KMS-11 (cell line): Measurements from ENCODE around the gene OR2F2.

Source experiments
- H2AFZ ChIP-seq: fragments of 200-600 bp; sonication (generic); 2 replicates; pipeline ENCODE4 v1.6.1; 2016; ENCODE audit warnings: antibody characterized with exemption, mixed run types, low read depth
- H3K27ac ChIP-seq: fragments of 200-600 bp; sonication (generic); 2 replicates; pipeline ENCODE4 v1.6.1; 2016; ENCODE audit warnings: mild to moderate bottlenecking, mixed run types
- H3K27me3 ChIP-seq: fragments of 200-600 bp; sonication (generic); 2 replicates; pipeline ENCODE4 v1.6.1; 2017; ENCODE audit warnings: mild to moderate bottlenecking, low read depth, mixed run types, moderate library complexity; ENCODE audit not compliant: insufficient read depth
- H3K36me3 ChIP-seq: fragments of 200-600 bp; sonication (generic); 2 replicates; pipeline ENCODE4 v1.6.1; 2017; ENCODE audit warnings: mild to moderate bottlenecking, mixed run types; ENCODE audit not compliant: insufficient read depth
- H3K4me1 ChIP-seq: fragments of 200-600 bp; sonication (generic); 2 replicates; pipeline ENCODE4 v1.6.1; 2016; ENCODE audit warnings: mild to moderate bottlenecking, low read depth, mixed run types; ENCODE audit not compliant: poor library complexity, severe bottlenecking
- H3K4me2 ChIP-seq: fragments of 200-600 bp; sonication (generic); 2 replicates; pipeline ENCODE4 v1.7.0; 2016; ENCODE audit warnings: mild to moderate bottlenecking, mixed run types
- H3K4me3 ChIP-seq: fragments of 200-600 bp; sonication (generic); IDR thresholded peaks from 2 replicates; pipeline ENCODE4 v1.6.1; 2017; ENCODE audit warnings: low read depth, low read length, mixed read lengths; ENCODE audit not compliant: insufficient read depth
- H3K79me2 ChIP-seq: fragments of 200-600 bp; sonication (generic); 2 replicates; pipeline ENCODE4 v1.6.1; 2016; ENCODE audit warnings: low read depth, mixed run types; ENCODE audit not compliant: insufficient read depth
- H3K9ac ChIP-seq: fragments of 200-600 bp; sonication (generic); 2 replicates; pipeline ENCODE4 v1.6.1; 2016; ENCODE audit warnings: mild to moderate bottlenecking, mixed run types
- H4K20me1 ChIP-seq: fragments of 200-600 bp; sonication (generic); 2 replicates; pipeline ENCODE4 v1.6.1; 2016; ENCODE audit warnings: mild to moderate bottlenecking, mixed run types; ENCODE audit not compliant: insufficient read depth
- TF ChIP-seq, protein P1 (sequence below): fragments of 200-600 bp; sonication (generic); conservative IDR thresholded peaks from 2 replicates; pipeline ENCODE4 v1.6.1; 2017; ENCODE audit warnings: low read depth, mild to moderate bottlenecking, antibody characterized with exemption, low read length, moderate library complexity, mixed read lengths

OR2F2 gene

DNA sequence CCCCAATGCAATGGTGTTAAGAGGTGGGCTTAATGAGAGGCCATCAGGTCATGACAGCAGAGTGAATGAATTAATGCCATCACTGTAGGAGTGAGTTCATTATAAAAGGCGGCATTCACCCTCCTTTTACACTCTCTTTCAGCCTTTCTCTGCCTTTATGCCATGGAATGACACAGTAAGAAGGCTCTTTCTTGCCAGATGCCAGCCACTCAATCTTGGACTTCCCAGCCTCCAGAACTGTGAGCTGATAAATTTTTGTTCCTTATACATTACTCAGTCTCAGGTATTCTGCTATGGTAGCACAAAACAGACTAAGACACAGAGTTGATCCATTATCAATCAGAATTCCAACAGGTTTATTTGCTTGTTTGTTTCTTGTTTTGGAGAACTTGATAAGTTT is 36.2 kb upstream of the OR2F2 start:
- Histone ChIP-seq H3K27ac (no peak overlapping the region), H3K4me3 (no peak overlapping the region), H3K36me3 (no peaks in the 10 kb centered on the region), H4K20me1 (no peaks in the 10 kb centered on the region), H3K79me2 (peaks cover 39% of the 10 kb centered on the region), H3K4me1 (peaks cover 20% of the 10 kb centered on the region), H3K4me2 (no peak overlapping the region; the same call in 1 of the 2 replicates), H3K9ac (no peak overlapping the region), H3K27me3 (no peaks in the 10 kb centered on the region), H2AFZ (no peak overlapping the region)
- TF ChIP-seq, protein P1, sequence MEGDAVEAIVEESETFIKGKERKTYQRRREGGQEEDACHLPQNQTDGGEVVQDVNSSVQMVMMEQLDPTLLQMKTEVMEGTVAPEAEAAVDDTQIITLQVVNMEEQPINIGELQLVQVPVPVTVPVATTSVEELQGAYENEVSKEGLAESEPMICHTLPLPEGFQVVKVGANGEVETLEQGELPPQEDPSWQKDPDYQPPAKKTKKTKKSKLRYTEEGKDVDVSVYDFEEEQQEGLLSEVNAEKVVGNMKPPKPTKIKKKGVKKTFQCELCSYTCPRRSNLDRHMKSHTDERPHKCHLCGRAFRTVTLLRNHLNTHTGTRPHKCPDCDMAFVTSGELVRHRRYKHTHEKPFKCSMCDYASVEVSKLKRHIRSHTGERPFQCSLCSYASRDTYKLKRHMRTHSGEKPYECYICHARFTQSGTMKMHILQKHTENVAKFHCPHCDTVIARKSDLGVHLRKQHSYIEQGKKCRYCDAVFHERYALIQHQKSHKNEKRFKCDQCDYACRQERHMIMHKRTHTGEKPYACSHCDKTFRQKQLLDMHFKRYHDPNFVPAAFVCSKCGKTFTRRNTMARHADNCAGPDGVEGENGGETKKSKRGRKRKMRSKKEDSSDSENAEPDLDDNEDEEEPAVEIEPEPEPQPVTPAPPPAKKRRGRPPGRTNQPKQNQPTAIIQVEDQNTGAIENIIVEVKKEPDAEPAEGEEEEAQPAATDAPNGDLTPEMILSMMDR: no peak

DNA sequence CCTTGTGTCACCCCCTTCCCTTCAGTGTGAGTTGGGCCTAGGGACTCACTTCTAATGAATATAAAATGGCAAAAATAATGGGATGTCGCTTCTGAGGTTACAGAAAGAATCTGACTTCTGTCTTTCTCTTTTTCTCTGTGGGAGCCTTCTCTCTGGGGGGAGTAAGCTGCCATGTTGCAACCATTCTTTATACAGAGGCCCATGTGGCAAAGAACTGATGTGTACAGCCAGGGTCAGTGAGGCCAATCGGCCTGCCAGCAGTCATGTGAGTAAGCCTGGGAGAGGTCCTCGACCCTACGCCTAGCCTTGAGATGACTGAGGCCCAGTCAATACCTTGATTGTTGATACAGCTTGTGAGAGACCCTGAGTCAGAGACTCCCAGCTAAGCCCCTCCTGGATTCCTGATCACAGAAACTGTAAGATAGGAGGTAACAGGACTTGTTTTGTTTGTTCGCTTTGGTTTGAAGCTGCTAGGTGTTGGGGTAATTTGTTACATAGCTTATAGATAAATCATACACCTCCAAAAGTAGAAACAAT is 34.7 kb upstream of the OR2F2 start:
- Histone ChIP-seq H3K4me3 (no peak overlapping the region), H3K36me3 (no peaks in the 10 kb centered on the region), H3K9ac (no peak overlapping the region), H3K27me3 (no peaks in the 10 kb centered on the region), H2AFZ (no peak overlapping the region), H3K79me2 (peaks cover 39% of the 10 kb centered on the region), H4K20me1 (no peaks in the 10 kb centered on the region), H3K4me1 (peaks cover 20% of the 10 kb centered on the region), H3K4me2 (peak overlapping the region; percentile 63), H3K27ac (no peak overlapping the region)
- TF ChIP-seq, protein P1: no peak

DNA sequence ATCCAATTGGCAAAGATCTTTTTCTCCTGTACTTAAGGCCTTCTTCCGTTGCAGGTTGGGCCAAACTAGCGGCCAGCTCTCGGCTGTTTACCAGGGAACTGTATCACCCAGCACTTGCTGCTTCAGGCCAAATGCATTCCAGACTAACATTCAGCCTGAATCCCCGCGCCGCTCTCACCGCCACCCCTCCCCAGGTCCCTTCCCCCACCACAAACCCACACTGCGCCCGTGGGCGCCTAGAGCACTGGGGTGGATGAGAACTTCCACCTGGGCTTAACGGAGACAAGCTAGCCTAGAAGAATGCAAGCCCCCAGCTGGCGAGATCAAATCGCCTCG is 33.7 kb upstream of the OR2F2 start:
- H4K20me1 ChIP-seq: no peaks in the 10 kb centered on the region
- peak overlapping the region; percentile 82 for H3K9ac ChIP-seq
- peak overlapping the region; percentile 83 for H3K27ac ChIP-seq
- H3K36me3 ChIP-seq: no peaks in the 10 kb centered on the region
- H3K4me3 ChIP-seq: peak overlapping the region; percentile 89
- H3K4me2 ChIP-seq: peak overlapping the region; percentile 63
- peak overlapping the region; percentile 92 for H2AFZ ChIP-seq
- H3K79me2 ChIP-seq: peaks cover 36% of the 10 kb centered on the region
- H3K4me1 ChIP-seq: peaks cover 20% of the 10 kb centered on the region
- H3K27me3 ChIP-seq: no peaks in the 10 kb centered on the region
- TF ChIP-seq, protein P1: no peak

DNA sequence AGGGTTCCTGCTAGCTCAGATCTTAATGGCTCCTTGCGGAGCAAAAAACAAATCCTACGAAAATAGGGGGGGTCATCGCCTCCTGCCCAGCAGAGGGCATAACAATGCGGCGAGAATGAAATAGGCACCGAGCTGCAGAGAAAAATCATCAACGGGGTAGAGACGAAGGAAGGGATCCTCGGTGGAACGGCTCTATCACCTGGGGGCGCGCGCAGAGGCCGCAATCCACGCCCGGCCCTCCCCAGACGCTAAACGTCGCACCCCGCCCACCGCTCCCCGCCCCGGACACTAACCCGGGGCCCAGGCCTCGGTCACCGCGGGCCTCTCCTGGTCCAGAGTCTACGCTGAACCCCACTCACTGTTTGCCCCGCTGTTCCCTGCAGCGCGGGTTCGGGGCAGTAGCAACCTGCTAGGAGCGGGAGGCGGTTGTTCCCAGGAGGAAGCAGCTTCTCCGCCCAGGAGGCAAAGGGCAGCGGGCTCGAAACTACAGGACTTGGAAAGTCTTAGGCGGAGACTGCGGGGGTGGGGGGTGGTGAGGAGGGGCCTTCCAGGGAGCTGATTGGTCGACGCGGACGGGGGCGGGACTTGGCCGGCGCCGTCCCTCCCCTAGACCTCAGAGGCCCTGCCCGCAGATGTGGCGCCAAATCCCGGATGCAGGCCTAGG is 33.2 kb upstream of the OR2F2 start, which contains the start of gene TCAF1:
TSS of gene TCAF1 (minus strand) at position 509 of the 664 bp plus-strand sequence. CDS start 25,568 bp downstream, outside the sequence.
- no peaks in the 10 kb centered on the region for H4K20me1 ChIP-seq

More for the DNA sequence above, 33.2 kb upstream of the OR2F2 start, which contains the start of gene TCAF1:
- peak within 1 kb of the TSS; percentile 83 for H3K27ac ChIP-seq
- H3K36me3 ChIP-seq: no peaks in the 10 kb centered on the region
- H2AFZ ChIP-seq: peak within 1 kb of the TSS; percentile 92
- H3K4me3 ChIP-seq: peak within 1 kb of the TSS; percentile 89
- H3K27me3 ChIP-seq: no peaks in the 10 kb centered on the region
- peak within 1 kb of the TSS; percentile 63 for H3K4me2 ChIP-seq
- peaks cover 31% of the 10 kb centered on the region for H3K79me2 ChIP-seq
- H3K4me1 ChIP-seq: peaks cover 20% of the 10 kb centered on the region
- H3K9ac ChIP-seq: peak within 1 kb of the TSS; percentile 82
- TF ChIP-seq, protein P1: peak; percentile 66
